ENCODE measurements around the gene OR8B4.
A peak's percentile ranks its signal among the peaks of the same experiment; 100 is the strongest.
"Not testable (repeated sequence)": the region's sequence is repeated elsewhere in the genome, so short reads cannot be mapped to it uniquely, and the experiment has no call there.

The OR8B4 gene

DNA sequence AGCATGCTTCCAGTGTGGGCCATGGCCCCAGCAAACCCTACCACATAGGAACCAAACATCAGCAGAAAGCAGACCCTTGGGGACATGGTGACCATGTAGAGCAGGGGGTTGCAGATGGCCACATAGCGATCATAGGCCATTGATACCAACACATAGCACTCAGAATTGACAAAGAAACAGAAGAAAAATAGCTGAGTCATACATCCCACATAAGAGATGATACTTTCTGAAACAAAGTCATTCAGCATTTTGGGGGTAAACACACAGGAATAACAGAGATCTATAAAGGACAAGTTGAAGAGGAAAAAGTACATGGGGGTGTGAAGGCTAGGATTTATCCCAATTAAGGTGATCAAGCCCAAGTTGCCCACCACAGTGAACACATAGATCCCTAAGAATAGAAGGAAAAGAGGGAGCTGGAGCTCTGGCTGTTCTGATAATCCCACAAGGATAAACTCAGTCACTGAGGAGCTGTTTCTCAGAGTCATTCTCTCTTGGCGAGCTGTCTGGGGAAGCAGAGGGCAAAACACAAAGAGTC is at the start of gene OR8B4:
Gene OR8B4, minus strand, starts transcription at position 488 of the 538 bp plus-strand sequence. Its CDS starts 0 bp downstream, at position 488.
- FAIRE-seq = no peak

DNA sequence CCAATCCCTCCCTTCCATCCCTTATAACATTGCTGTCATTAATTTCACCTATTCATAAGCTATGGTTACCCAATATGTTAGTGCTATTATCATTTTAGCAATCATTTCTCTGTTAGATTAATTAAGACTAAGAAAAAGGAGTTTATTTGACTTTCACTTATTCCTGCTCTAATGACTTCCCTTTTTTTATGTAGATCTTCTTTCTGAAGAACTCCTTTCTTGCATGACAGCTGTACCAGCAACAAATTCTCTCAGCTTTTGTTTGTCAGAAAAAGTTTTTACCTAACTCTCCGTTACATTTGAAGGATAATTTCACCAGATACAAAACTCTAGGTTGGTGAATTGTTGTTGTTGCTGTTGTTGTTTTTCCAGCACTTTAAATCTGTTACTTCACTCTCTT is 49.4 kb upstream of the OR8B4 start:
- FAIRE-seq = no peak
- DNase-seq (ENCODE audit: low spot score) = no peak

More for the DNA sequence above, at the start of gene OR8B4:
- no peak for DNase-seq (ENCODE audit: low spot score)

GRCh38 chr11:124473476-124473875 is 48.8 kb upstream of the OR8B4 start:
- FAIRE-seq (no peak), DNase-seq (ENCODE audit: low spot score) (no peak)

- DNase-seq (ENCODE audit: low spot score) = no peak
- no peak for FAIRE-seq
These were observed 46.0 kb upstream of the OR8B4 start for GRCh38 chr11:124470561-124471227.

DNA sequence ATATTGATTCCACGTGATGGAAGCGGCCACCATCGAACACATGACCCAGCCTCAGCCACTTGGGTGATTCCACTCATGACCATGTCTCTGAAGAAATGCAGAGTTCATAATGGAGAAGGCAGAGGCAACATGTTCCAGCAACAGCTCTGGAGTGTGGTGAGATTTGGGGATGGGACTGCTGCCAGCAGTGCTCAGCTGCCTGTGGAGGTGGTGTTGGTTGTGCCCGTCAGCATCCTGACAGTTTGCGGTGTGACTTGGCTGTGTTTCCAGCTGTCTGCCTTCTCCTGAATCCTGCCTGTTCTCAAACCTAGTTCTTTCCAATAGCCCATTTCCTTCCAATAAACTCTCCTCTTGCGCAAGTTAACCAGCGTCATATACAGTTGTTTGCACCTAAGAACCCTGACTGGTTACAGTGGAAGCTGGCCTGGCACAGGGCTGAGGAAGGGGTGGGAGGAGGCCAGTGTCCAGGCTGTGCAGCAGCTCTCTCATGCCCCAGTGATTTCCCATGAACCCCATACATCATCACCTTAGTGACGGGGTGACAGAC is 42.8 kb upstream of the OR8B4 start:
- FAIRE-seq (no peak), DNase-seq (ENCODE audit: low spot score) (no peak)

DNA sequence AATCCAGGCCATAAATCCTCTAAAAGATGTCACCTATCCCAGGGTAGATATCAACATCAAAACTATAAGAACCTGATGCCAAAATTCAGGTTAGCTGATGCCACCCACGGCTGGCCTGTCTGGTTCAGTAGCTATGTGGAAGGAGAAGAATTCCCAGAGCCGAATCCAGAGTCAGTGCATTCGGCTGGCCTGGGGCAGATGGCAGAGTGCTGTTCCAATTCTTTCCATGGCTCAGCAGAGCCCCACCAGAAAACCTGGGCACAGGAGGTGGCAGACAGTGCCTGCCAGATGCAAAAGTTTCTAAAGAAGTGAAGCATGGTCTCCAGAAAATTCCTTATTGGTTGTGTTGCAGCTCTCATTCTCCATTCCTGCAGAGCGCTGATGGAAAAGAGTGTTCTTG is 40.7 kb upstream of the OR8B4 start:
- FAIRE-seq (no peak), DNase-seq (ENCODE audit: low spot score) (no peak)

DNA sequence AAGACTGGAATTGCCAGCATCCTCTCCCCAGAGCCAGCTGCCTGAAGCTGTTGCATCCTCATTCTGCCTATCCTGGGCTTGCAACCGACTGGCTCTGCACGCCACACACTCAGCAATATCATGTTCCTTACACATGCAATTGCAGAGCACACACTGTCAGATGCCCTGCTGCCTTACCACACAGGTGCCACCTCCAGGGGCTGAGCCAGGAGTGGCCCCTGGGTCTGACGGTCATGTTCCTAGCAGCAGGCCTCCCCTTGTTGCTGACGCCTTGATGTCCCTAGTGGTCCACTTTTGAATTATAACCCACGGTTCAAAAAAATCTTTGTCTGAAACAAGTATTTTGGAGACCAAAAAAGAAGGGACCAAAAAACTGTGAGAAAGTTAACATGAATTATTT is 39.3 kb upstream of the OR8B4 start:
- FAIRE-seq = no peak
- no peak for DNase-seq (ENCODE audit: low spot score)

GRCh38 chr11:124463324-124463723 is 38.7 kb upstream of the OR8B4 start:
- DNase-seq (ENCODE audit: low spot score) = no peak
- FAIRE-seq = no peak

DNA sequence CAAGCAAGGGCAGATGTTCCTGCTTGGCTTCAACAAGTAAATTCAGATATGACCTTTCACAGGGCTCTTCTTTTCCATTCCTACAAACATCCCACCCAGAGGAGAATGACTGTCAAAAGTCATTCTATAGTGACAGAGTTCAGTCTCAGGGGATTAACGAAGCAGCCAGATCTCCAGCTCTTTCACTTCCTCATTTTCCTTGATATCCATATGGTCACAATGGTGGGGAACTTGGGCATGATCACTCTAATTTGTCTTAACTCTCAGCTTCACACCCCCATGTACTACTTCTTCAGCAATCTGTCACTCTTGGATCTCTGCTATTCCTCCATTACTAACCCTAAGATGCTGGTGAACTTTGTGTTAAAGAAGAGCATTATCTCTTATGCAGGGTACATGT is 35.8 kb upstream of the OR8B4 start:
- no peak for FAIRE-seq

GRCh38 chr11:124459379-124459778 is 34.7 kb upstream of the OR8B4 start:
- DNase-seq (ENCODE audit: low spot score); FAIRE-seq: not testable (repeated sequence)

More for the DNA sequence above, 35.8 kb upstream of the OR8B4 start:
- no peak for DNase-seq (ENCODE audit: low spot score)

- DNase-seq (ENCODE audit: low spot score) (no peak), FAIRE-seq (no peak)
These were observed 29.9 kb upstream of the OR8B4 start for GRCh38 chr11:124454552-124454951.

DNA sequence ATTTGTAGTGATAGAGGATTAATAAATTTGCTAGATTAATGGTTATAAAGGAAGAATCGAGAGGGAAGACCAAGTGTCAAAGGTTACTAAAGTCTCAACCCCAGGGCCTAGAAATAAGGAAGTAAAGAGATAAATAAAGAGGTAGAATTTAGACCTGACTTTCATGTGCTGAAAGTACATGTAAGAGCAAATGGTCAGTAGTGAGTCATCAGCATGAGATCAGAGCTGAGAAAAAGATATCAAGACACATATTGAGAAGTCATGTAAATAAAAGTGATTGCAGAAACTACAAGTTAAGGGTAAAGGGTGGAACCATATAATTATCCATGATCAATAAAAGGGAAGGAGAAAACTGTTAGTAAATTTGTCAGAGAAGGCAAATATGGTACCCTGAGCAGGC is 22.2 kb upstream of the OR8B4 start:
- DNase-seq (ENCODE audit: low spot score) = no peak

GRCh38 chr11:124445646-124446150 is 21.0 kb upstream of the OR8B4 start, which contains the start of gene OR8B8:
TSS of gene OR8B8 (minus strand) at chr11:124445696. CDS start at chr11:124441085, 4,611 bp downstream.
- DNase-seq (ENCODE audit: low spot score) = no peak
- FAIRE-seq = no peak

More for the DNA sequence above, 22.2 kb upstream of the OR8B4 start:
- no peak for FAIRE-seq

DNA sequence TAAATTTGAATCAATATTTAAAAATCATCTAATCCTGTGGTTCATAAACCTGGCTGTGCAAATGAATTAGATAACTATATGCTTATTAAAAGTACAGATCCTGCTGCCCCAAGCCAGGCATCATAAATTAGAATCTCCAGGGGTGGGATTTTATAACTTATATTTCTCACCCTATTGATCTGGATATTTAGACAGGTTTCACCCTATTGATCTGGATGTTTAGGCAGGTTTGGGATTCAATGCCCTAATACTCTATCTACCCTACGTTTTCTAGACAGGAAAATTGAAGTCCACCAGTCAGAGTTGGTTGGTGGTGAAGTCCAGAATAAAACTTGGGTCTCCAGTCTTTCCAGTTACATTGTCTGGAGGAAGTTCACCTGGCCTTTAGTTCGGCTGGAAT is 18.2 kb upstream of the OR8B4 start:
- DNase-seq (ENCODE audit: low spot score) (no peak), FAIRE-seq (no peak)

GRCh38 chr11:124442442-124442841 is 17.8 kb upstream of the OR8B4 start:
- FAIRE-seq (no peak), DNase-seq (ENCODE audit: low spot score) (no peak)

- FAIRE-seq (no peak), DNase-seq (ENCODE audit: low spot score) (no peak)
These were observed 16.8 kb upstream of the OR8B4 start for GRCh38 chr11:124441519-124441918.

GRCh38 chr11:124441081-124441480 is 16.4 kb upstream of the OR8B4 start:
- DNase-seq (ENCODE audit: low spot score) = no peak
- FAIRE-seq = no peak

DNA sequence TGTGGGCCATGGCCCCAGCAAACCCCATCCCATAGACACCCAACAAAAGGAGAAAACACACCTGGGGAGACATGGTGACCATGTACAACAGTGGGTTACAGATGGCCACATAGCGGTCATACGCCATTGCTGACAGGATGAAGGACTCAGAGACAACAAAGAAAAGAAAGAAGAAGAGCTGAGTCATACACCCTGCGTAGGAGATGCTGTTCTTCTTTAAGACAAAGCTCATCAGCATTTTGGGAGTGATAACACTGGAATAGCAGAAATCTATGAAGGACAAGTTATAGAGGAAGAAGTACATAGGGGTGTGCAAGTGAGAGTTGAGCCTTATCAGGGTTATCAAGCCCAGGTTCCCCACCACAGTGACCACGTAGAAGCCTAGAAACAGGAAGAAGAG is 15.9 kb upstream of the OR8B4 start:
- FAIRE-seq = no peak

DNA sequence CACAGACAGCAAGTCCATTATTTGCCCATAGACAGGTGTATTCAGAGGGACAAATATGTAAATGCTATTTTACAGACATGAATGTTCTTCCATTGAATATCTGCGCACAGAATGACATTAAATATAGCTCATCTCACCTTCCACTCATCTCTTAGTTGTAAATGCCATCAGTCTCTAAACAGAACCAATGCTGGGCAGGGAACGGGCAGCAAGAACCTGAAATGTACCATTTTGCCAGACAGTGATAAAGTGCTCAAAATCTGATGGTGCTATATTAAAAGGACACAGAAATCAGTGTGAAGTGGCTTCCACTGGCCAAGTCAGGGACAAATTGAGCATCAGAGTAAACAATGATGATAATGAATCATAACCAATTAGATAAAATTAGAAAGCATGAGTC is 10.0 kb upstream of the OR8B4 start:
- no peak for FAIRE-seq
- no peak for DNase-seq (ENCODE audit: low spot score)

More for the DNA sequence above, 15.9 kb upstream of the OR8B4 start:
- DNase-seq (ENCODE audit: low spot score) = no peak

- DNase-seq (ENCODE audit: low spot score) (no peak), FAIRE-seq (no peak)
These were observed 4.9 kb upstream of the OR8B4 start for GRCh38 chr11:124429599-124429998.

DNA sequence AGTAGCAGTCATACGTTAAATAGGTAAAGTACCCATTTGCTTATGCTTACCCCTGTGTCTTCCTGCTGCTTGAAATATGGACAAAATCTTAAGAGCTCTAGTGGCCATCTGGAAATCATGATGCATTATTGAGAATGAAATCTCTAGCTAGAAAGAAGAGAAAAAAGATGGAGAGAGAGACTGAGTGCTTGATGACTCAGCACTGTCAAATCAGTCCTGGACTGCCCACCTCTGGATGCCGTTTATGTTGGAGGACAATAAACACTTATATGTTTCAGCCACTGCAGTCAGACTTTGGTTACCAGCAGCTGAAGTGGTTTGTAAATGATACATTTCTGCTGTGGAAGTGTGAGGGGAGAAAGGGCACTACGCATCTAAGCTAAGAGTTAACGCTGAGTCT is 3.6 kb downstream of the OR8B4 start:
- no peak for FAIRE-seq

GRCh38 chr11:124415356-124415923 is 9.2 kb downstream of the OR8B4 start:
- FAIRE-seq (peak; percentile 21), DNase-seq (ENCODE audit: low spot score) (peak; percentile 11)

More for the DNA sequence above, 3.6 kb downstream of the OR8B4 start:
- no peak for DNase-seq (ENCODE audit: low spot score)
